SK-N-SH (cell line): Measurements from ENCODE around the gene ANKH.

Experiments used
- EP300 ChIP-seq, 2 experiments: IDR thresholded peaks; 2 replicates each; pipeline versions ENCODE4 v1.4.0 to v1.6.1; 2012; ENCODE audit warnings: borderline replicate concordance in 1 of 2, low read depth in 1 of 2, low read length in 1 of 2
- GABPA ChIP-seq: IDR thresholded peaks from 2 replicates; pipeline ENCODE4 v1.4.0; 2012; ENCODE audit warnings: low read depth, mild to moderate bottlenecking
- MAX ChIP-seq: IDR thresholded peaks from 2 replicates; pipeline ENCODE4 v1.4.0; 2012; ENCODE audit warnings: low read depth
- NFIC ChIP-seq: IDR thresholded peaks from 2 replicates; pipeline ENCODE4 v1.4.0; 2012; ENCODE audit warnings: borderline replicate concordance
- NRF1 ChIP-seq: IDR thresholded peaks from 2 replicates; pipeline ENCODE4 v1.6.1; 2012; ENCODE audit warnings: low read depth, mild to moderate bottlenecking, low read length
- RCOR1 ChIP-seq: fragments of 150-350 bp; IDR thresholded peaks from 2 replicates; pipeline ENCODE4 v1.6.1; 2017; ENCODE audit warnings: antibody characterized with exemption, low read length
- RFX5 ChIP-seq: IDR thresholded peaks from 2 replicates; pipeline ENCODE4 v1.6.1; 2012; ENCODE audit warnings: mild to moderate bottlenecking, improper control_type of control experiment, low read length
- SMC3 ChIP-seq: IDR thresholded peaks from 2 replicates; pipeline ENCODE4 v1.6.1; 2012; ENCODE audit warnings: low read depth, low read length, improper control_type of control experiment
- TEAD4 ChIP-seq: IDR thresholded peaks from 2 replicates; pipeline ENCODE4 v1.4.0; 2012; ENCODE audit warnings: mild to moderate bottlenecking, borderline replicate concordance; ENCODE audit not compliant: insufficient read depth
- YY1 ChIP-seq: IDR thresholded peaks from 2 replicates; pipeline ENCODE4 v1.4.0; 2012; ENCODE audit warnings: low read depth, mild to moderate bottlenecking
- TF ChIP-seq, protein P1 (sequence below): fragments of 200-600 bp; sonication (generic); IDR thresholded peaks from 2 replicates; pipeline ENCODE4 v1.6.1; 2017; ENCODE audit warnings: antibody characterized with exemption, mild to moderate bottlenecking, moderate library complexity

DNA sequence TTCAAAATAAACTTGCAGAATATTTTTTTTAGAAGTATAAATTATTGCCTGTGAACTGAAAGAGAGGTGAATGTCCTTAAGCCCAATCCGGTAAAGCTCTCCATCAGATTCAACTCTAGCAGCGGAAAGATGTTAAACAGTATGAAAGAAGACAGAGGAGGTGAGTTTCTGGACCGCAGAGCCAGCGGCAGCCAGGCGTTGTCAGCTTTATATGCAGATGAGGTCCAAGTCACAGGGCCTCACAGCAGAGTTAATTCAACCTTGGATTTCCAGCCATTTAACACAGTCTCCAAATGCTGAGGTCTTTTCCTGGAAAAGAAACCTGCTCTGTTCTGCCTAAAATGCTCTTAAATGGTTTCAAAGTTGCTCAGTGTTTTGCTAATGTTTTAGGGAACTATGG, 131.6 kb downstream of the ANKH start:
- TF ChIP-seq MAX (no peak), NRF1 (no peak), EP300 (IDR thresholded peaks at IDR 0.05; ENCODE audit: borderline replicate concordance in 1 of 2, low read depth in 1 of 2, low read length in 1 of 2) (no peak), YY1 (no peak), RFX5 (no peak), SMC3 (no peak), GABPA (no peak), NFIC (no peak), TEAD4 (no peak), RCOR1 (no peak)
- TF ChIP-seq, protein P1, sequence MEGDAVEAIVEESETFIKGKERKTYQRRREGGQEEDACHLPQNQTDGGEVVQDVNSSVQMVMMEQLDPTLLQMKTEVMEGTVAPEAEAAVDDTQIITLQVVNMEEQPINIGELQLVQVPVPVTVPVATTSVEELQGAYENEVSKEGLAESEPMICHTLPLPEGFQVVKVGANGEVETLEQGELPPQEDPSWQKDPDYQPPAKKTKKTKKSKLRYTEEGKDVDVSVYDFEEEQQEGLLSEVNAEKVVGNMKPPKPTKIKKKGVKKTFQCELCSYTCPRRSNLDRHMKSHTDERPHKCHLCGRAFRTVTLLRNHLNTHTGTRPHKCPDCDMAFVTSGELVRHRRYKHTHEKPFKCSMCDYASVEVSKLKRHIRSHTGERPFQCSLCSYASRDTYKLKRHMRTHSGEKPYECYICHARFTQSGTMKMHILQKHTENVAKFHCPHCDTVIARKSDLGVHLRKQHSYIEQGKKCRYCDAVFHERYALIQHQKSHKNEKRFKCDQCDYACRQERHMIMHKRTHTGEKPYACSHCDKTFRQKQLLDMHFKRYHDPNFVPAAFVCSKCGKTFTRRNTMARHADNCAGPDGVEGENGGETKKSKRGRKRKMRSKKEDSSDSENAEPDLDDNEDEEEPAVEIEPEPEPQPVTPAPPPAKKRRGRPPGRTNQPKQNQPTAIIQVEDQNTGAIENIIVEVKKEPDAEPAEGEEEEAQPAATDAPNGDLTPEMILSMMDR: no peak
